ENCODE data around the gene MCRS1. TPM values are rescaled to one million over a fixed set of nuclear protein-coding genes. Genes with fewer than 3 reads are reported as not detected.

The MCRS1 gene
- total RNA-seq, 4 donors from 2014 or later: 38.5 to 53.8 (median 41.5) TPM

- no peak for DNase-seq (ENCODE audit: low spot score in 2 of 2)
- WGBS, 2 donors: 77 to 94% methylated on average over 8 of the region's 8 CpGs
- intact Hi-C loops (cut with DNase I; ENCODE audit: low total_unique reads): no loop called here
- TF ChIP-seq POLR2A (IDR thresholded peaks at IDR 0.05) (no peak), CTCF (IDR thresholded peaks at IDR 0.05) (no peak)
- no peak overlapping the region for H3K4me3 ChIP-seq (ENCODE audit: low read depth, poor library complexity, severe bottlenecking)
Measured at GRCh38 chr12:49564686-49565405, 3.1 kb downstream of the MCRS1 start.

GRCh38 chr12:49563951-49564685 is 3.8 kb downstream of the MCRS1 start:
- 90 to 92% methylated on average over 14 of the region's 14 CpGs for WGBS, 2 donors
- H3K4me3 ChIP-seq (ENCODE audit: low read depth, poor library complexity, severe bottlenecking): no peak overlapping the region
- TF ChIP-seq POLR2A (IDR thresholded peaks at IDR 0.05): no peak
- no peak for TF ChIP-seq CTCF (IDR thresholded peaks at IDR 0.05)
- intact Hi-C loops (cut with DNase I; ENCODE audit: low total_unique reads): no loop called here
- DNase-seq (ENCODE audit: low spot score in 2 of 2): no peak

GRCh38 chr12:49562831-49563230 is 5.1 kb downstream of the MCRS1 start:
- 72 to 86% methylated on average over 6 of the region's 6 CpGs for WGBS, 2 donors
- no peak for TF ChIP-seq POLR2A (IDR thresholded peaks at IDR 0.05)
- no peak for TF ChIP-seq CTCF (IDR thresholded peaks at IDR 0.05)
- DNase-seq (ENCODE audit: low spot score in 2 of 2): no peak
- intact Hi-C loops (cut with DNase I; ENCODE audit: low total_unique reads): no loop called here
- H3K4me3 ChIP-seq (ENCODE audit: low read depth, poor library complexity, severe bottlenecking): no peak overlapping the region

GRCh38 chr12:49562233-49562632 is 5.7 kb downstream of the MCRS1 start:
- intact Hi-C loops (cut with DNase I; ENCODE audit: low total_unique reads): no loop called here
- TF ChIP-seq CTCF (IDR thresholded peaks at IDR 0.05) (no peak), POLR2A (IDR thresholded peaks at IDR 0.05) (no peak)
- 77 to 81% methylated on average over 6 of the region's 6 CpGs for WGBS, 2 donors
- no peak overlapping the region for H3K4me3 ChIP-seq (ENCODE audit: low read depth, poor library complexity, severe bottlenecking)
- no peak for DNase-seq (ENCODE audit: low spot score in 2 of 2)

GRCh38 chr12:49560695-49561094 is 7.2 kb downstream of the MCRS1 start:
- TF ChIP-seq POLR2A (IDR thresholded peaks at IDR 0.05) (no peak), CTCF (IDR thresholded peaks at IDR 0.05) (no peak)
- WGBS, 2 donors: 90 to 91% methylated on average over 7 of the region's 7 CpGs
- no peak overlapping the region for H3K4me3 ChIP-seq (ENCODE audit: low read depth, poor library complexity, severe bottlenecking)
- intact Hi-C loops (cut with DNase I; ENCODE audit: low total_unique reads): no loop called here
- no peak for DNase-seq (ENCODE audit: low spot score in 2 of 2)
